ENCODE results near the gene APOA4. TPM values are rescaled to one million over a fixed set of nuclear protein-coding genes. Genes with fewer than 3 reads are reported as not detected.

APOA4 gene
- total and polyA plus RNA-seq, 2 of the 13 experiments (the other 11 are each of a cell fraction or from before 2014, with no cell fraction given): 3.8 to 7.2 TPM

GRCh38 chr11:116828632-116829524 lies 5.8 kb upstream of the APOA4 start (continued):
- peak; percentile 71; the same call in 1 of the 2 replicates for TF ChIP-seq ZNF710 (CRISPR knock-in tag; IDR thresholded peaks at IDR 0.05; ENCODE audit: borderline replicate concordance)
- peak; percentile 23; the same call in 1 of the 2 replicates for TF ChIP-seq ZNF770 (CRISPR knock-in tag; IDR thresholded peaks at IDR 0.05)
- TF ChIP-seq BATF2 (CRISPR knock-in tag; IDR thresholded peaks at IDR 0.05): no peak
- no peak for TF ChIP-seq RNF219 (CRISPR knock-in tag; IDR thresholded peaks at IDR 0.05)
- TF ChIP-seq ZNF670 (CRISPR knock-in tag; IDR thresholded peaks at IDR 0.05; ENCODE audit: borderline replicate concordance): peak; percentile 83; the same call in 1 of the 2 replicates
- TF ChIP-seq ZNF160 (CRISPR knock-in tag; IDR thresholded peaks at IDR 0.05): no peak
- TF ChIP-seq LCORL (IDR thresholded peaks at IDR 0.05): no peak
- TF ChIP-seq LCORL (CRISPR knock-in tag; IDR thresholded peaks at IDR 0.05): peak; percentile 64
- TF ChIP-seq KDM1A (CRISPR knock-in tag; IDR thresholded peaks at IDR 0.05): 0 out of 2 replicates have a peak, but pooled peaks have one; percentile 57
- TF ChIP-seq ZBTB8A (CRISPR knock-in tag; IDR thresholded peaks at IDR 0.05; ENCODE audit: borderline replicate concordance, low read depth): no peak
- peak; percentile 57; the same call in 1 of the 2 replicates for TF ChIP-seq CBX5 (CRISPR knock-in tag; IDR thresholded peaks at IDR 0.05; ENCODE audit: borderline replicate concordance)
- TF ChIP-seq KLF16 (CRISPR knock-in tag; IDR thresholded peaks at IDR 0.05): peak in 1 of 2 experiments; percentile 63; a peak in 1 of 4 replicates
- peak; percentile 95 for TF ChIP-seq RARA (CRISPR knock-in tag; IDR thresholded peaks at IDR 0.05)
- TF ChIP-seq U2AF2 (IDR thresholded peaks at IDR 0.05; ENCODE audit: low read depth, low read length): no peak
- peak; percentile 50; the same call in 1 of the 2 replicates for TF ChIP-seq HMGXB3 (CRISPR knock-in tag; IDR thresholded peaks at IDR 0.05; ENCODE audit: borderline replicate concordance)
- TF ChIP-seq ZSCAN22 (CRISPR knock-in tag; IDR thresholded peaks at IDR 0.05): no peak

Measured in HepG2 (cell line).